GM23338 (cell line): ENCODE data around the gene SLC7A14. TPM values are rescaled to one million over a fixed set of nuclear protein-coding genes. Genes with fewer than 3 reads are reported as not detected.
A peak's percentile ranks its signal among the peaks of the same experiment; 100 is the strongest.

Experiments
- ATAC-seq: fragments of 200-7000 bp; cut with Tn5 transposase; 3 replicates; pipeline ENCODE4 v1.9.1; 2020
- DNase-seq: peaks from one replicate; pipeline ENCODE4 v3.0.0-alpha.2; 2015; ENCODE audit warnings: low spot score
- H2AFZ ChIP-seq: fragments of 200-600 bp; sonication (generic); 2 replicates; pipeline ENCODE4 v1.8.0; 2016; ENCODE audit warnings: antibody characterized with exemption, mild to moderate bottlenecking, moderate library complexity
- H3F3A ChIP-seq: fragments of 200-600 bp; sonication (generic); replicated peaks from 2 replicates; pipeline ENCODE4 v1.8.0; 2017; ENCODE audit warnings: antibody characterized with exemption, mixed run types, low read depth
- H3K27ac ChIP-seq: fragments of 200-600 bp; sonication (generic); 2 replicates; pipeline ENCODE4 v1.6.1; 2016; ENCODE audit warnings: low read depth
- H3K27me3 ChIP-seq: fragments of 200-600 bp; sonication (generic); 2 replicates; pipeline ENCODE4 v1.8.0; 2016; ENCODE audit warnings: mild to moderate bottlenecking, mixed run types, moderate library complexity; ENCODE audit not compliant: insufficient read depth
- H3K36me3 ChIP-seq: fragments of 200-600 bp; sonication (generic); 2 replicates; pipeline ENCODE4 v1.8.0; 2016; ENCODE audit warnings: mild to moderate bottlenecking; ENCODE audit not compliant: insufficient read depth
- H3K4me1 ChIP-seq: fragments of 200-600 bp; sonication (generic); 2 replicates; pipeline ENCODE4 v1.8.0; 2016; ENCODE audit warnings: mild to moderate bottlenecking, moderate library complexity; ENCODE audit not compliant: insufficient read depth
- H3K4me2 ChIP-seq: fragments of 200-600 bp; sonication (generic); 2 replicates; pipeline ENCODE4 v1.7.1; 2017; ENCODE audit warnings: mixed run types
- H3K4me3 ChIP-seq: fragments of 200-600 bp; sonication (generic); 2 replicates; pipeline ENCODE4 v1.6.1; 2016; ENCODE audit warnings: mixed run types
- H3K79me2 ChIP-seq: fragments of 200-600 bp; sonication (generic); replicated peaks from 2 replicates; pipeline ENCODE4 v1.8.0; 2017; ENCODE audit warnings: mild to moderate bottlenecking; ENCODE audit not compliant: insufficient read depth
- H3K9me2 ChIP-seq: fragments of 200-600 bp; sonication (generic); 2 replicates; pipeline ENCODE4 v1.8.0; 2017; ENCODE audit not compliant: insufficient read depth
- H4K20me1 ChIP-seq: fragments of 200-600 bp; sonication (generic); replicated peaks from 2 replicates; pipeline ENCODE4 v1.8.0; 2017; ENCODE audit warnings: mild to moderate bottlenecking; ENCODE audit not compliant: insufficient read depth
- H3K27ac Mint-ChIP-seq: 2 replicates; pipeline ENCODE4 v1.8.0; 2020; ENCODE audit warnings: inconsistent platforms, mild to moderate bottlenecking, moderate library complexity, mixed read lengths
- H3K27me3 Mint-ChIP-seq: 3 replicates; pipeline ENCODE4 v1.8.0; 2022; ENCODE audit warnings: low read depth, mild to moderate bottlenecking, moderate library complexity, mixed read lengths, inconsistent platforms; ENCODE audit not compliant: insufficient read depth, poor library complexity
- H3K36me3 Mint-ChIP-seq: 3 replicates; pipeline ENCODE4 v1.8.0; 2021; ENCODE audit warnings: low read depth, mild to moderate bottlenecking, inconsistent platforms, moderate library complexity, mixed read lengths
- H3K4me1 Mint-ChIP-seq: 3 replicates; pipeline ENCODE4 v1.8.0; 2020; ENCODE audit warnings: mild to moderate bottlenecking, inconsistent platforms, mixed read lengths
- H3K4me3 Mint-ChIP-seq: 3 replicates; pipeline ENCODE4 v1.8.0; 2021; ENCODE audit warnings: moderate library complexity, mild to moderate bottlenecking, inconsistent platforms, mixed read lengths
- H3K9me3 Mint-ChIP-seq: 3 replicates; pipeline ENCODE4 v1.8.0; 2020; ENCODE audit warnings: moderate library complexity, mild to moderate bottlenecking, inconsistent platforms, mixed read lengths
- CTCF ChIP-seq, 2 experiments: fragments of 200-600 bp in 1 of 2; sonication (generic) in 1 of 2; conservative IDR thresholded peaks; 2 replicates each; pipeline versions ENCODE4 v1.5.1 to v1.6.1; 2016 to 2017; ENCODE audit warnings: antibody characterized with exemption in 2 of 2, low read depth in 2 of 2, mild to moderate bottlenecking in 2 of 2, moderate library complexity in 1 of 2
- ETS1 ChIP-seq: IDR thresholded peaks from 2 replicates; pipeline ENCODE4 v1.6.1; 2016; ENCODE audit warnings: antibody characterized with exemption
- EZH2 ChIP-seq: fragments of 200-600 bp; sonication (generic); IDR thresholded peaks from one replicate; pipeline ENCODE4 v1.8.0; 2017; ENCODE audit warnings: antibody characterized with exemption, mild to moderate bottlenecking, low read depth; ENCODE audit not compliant: unreplicated experiment
- EZH2phosphoT487 ChIP-seq: fragments of 200-600 bp; sonication (generic); IDR thresholded peaks from one replicate; pipeline ENCODE4 v1.8.1; 2018; ENCODE audit warnings: antibody characterized with exemption; ENCODE audit not compliant: unreplicated experiment
- ZNF114 ChIP-seq: fragments of 250-450 bp; sonication (Bioruptor Pico); IDR thresholded peaks from 2 replicates; pipeline ENCODE4 v1.5.0; 2020; ENCODE audit warnings: mild to moderate bottlenecking, moderate library complexity
- ZNF462 ChIP-seq: fragments of 250-450 bp; sonication (Bioruptor Pico); IDR thresholded peaks from 2 replicates; pipeline ENCODE4 v1.5.0; 2020; ENCODE audit warnings: mild to moderate bottlenecking, moderate library complexity
- polyA plus RNA-seq: library from polyadenylated mRNA; unstranded; fragments of >200 nt; fragmentation: Nextera tagmentation; extraction: Ambion mirVana; gene quantifications from 2 replicates; pipeline ENCODE4 v1.2.1, GENCODE V29; 2016
- total RNA-seq: library from RNA; depleted of rRNA; stranded (reverse); fragments of >200 nt; shearing (Covaris generic); gene quantifications from 2 replicates; pipeline ENCODE4 v1.2.3, GENCODE V29; 2014

SLC7A14 gene
- total and polyA plus RNA-seq, 2 experiments from 2014 or later: 0.49 to 0.82 TPM

GRCh38 chr3:170496868-170497140 is 89.1 kb downstream of the SLC7A14 start (continued):
- TF ChIP-seq ZNF462 (CRISPR knock-in tag): no peak
- no peak for TF ChIP-seq ETS1
- TF ChIP-seq EZH2phosphoT487: no peak

GRCh38 chr3:170496026-170496867 is 89.6 kb downstream of the SLC7A14 start:
- H4K20me1 ChIP-seq: no peaks in the 10 kb centered on the region
- no peaks in the 10 kb centered on the region for H3K9me2 ChIP-seq
- H3K4me1 ChIP-seq: peaks cover 7% of the 10 kb centered on the region; the same call in 1 of the 2 replicates
- no peak overlapping the region for H3K27ac ChIP-seq
- H3K79me2 ChIP-seq: no peaks in the 10 kb centered on the region
- Mint-ChIP-seq H3K27ac (no peak overlapping the region), H3K4me1 (peaks cover 5% of the 10 kb centered on the region), H3K27me3 (peaks cover 5% of the 10 kb centered on the region), H3K4me3 (no peak overlapping the region; the same call in 2 of the 3 replicates), H3K9me3 (no peaks in the 10 kb centered on the region), H3K36me3 (no peaks in the 10 kb centered on the region; the same call in 2 of the 3 replicates)
- no peak overlapping the region for H3K4me3 ChIP-seq
- DNase-seq: peak; percentile 65
- no peaks in the 10 kb centered on the region for H3F3A ChIP-seq
- no peak overlapping the region for H2AFZ ChIP-seq
- no peak for ATAC-seq
- peak; percentile 44 to 76 for TF ChIP-seq CTCF (conservative IDR thresholded peaks at IDR 0.05; ENCODE audit: low read depth in 2 of 2)
- no peak for TF ChIP-seq ZNF114 (CRISPR knock-in tag)
- TF ChIP-seq EZH2: no peak
- no peak for TF ChIP-seq EZH2phosphoT487
- no peaks in the 10 kb centered on the region for H3K27me3 ChIP-seq
- H3K4me2 ChIP-seq: no peak overlapping the region
- no peaks in the 10 kb centered on the region for H3K36me3 ChIP-seq
